Kidney capillary endothelial cell (primary cell): ENCODE results near the gene CRACR2B.

Source experiments
- DNase-seq: peaks from one replicate; pipeline ENCODE4 v3.0.0-alpha.2; 2018; ENCODE audit warnings: low spot score

Gene CRACR2B

DNA sequence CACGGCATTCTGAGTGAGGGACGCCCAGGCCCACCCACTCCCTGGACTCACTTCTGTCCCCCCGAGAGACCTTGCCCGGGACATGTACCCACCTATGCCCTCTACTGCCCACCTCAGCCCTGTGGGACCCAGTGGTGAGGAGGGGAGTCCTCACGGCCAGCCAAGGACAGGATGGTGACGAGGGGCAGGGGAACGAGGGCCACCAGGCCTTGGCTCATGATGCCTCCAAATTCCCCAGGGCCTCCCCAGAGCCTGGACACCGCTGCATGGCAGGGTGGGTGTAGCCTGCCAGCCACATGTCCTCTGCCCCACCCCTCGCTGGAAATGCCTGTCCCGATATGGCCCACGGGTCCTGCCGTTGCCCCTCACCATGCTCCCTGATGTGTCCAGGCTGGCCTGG is 41.1 kb downstream of the CRACR2B start:
- no peak for DNase-seq

DNA sequence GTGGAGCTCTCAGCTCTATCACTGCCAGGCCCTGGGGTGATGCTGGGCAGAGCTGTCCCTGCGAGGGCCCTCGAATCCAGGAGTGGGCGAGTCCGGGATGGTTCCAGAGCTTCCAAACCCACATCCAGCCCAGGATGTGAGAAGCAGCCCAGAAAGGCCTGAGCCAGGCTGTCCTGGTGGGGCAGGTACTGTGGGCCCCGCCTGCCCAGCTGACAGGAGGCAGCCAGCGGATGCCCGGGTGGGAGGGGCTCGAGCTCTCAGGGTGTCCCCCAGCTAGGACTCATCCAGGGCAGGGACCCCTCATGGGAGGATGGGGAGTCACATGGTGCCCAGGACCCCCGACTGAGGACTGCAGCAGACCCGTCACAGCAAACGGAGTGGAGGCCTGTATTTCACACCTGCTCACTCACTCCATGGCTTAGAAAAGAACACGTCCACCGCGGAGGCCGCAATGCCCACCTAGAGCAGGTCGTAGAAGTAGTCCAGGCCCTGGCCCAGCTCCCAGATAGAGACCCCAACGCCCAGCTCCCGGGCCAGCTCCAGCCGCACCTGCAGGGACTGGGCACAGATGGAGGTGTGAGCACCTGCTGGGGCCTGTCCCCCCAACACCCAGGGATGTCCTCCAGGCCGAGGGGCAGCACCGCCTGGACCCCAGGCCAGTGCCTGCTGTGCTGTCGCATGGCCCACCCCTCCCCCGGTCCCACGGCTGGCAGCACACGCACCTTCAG is 41.8 kb downstream of the CRACR2B start:
- no peak for DNase-seq

DNA sequence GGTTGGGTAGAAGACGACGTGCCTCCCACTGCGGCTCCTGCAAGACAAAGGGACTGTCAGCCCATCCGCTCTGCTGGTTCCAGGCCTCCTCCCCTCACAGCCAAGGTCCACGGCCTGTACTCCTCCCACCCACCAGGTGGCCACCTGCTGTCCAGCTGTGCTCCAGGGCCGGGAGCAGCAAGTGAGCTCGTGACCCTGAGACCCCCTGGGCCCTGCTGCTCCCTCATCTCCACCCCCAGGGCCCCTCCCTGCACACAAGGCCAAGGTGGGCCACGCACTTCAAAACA is 42.4 kb downstream of the CRACR2B start:
- DNase-seq: no peak

- no peak for DNase-seq
These were observed 42.7 kb downstream of the CRACR2B start for GRCh38 chr11:870418-870817.

- no peak for DNase-seq
These were observed 43.8 kb downstream of the CRACR2B start for GRCh38 chr11:871472-871871.

DNA sequence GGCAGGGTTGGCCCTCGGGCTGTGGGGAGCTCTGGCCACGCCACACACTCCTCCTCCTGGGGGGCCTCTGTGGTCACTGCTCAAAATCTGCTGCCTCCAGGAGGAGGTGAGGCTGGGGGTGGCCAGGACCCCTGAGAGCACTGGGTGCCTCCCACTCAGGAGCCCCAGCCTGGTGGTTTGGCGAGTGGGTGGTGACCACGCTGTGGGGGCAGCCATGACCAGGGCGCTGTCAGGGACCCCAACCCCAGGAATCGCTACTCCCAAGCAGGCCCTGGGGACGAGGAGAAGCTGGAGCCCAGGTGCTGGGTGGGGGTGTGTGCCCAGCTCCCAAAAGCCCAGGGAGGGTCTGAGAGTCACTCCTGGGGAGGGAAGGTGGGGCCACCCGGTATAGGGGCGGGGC is 45.1 kb downstream of the CRACR2B start:
- no peak for DNase-seq

DNA sequence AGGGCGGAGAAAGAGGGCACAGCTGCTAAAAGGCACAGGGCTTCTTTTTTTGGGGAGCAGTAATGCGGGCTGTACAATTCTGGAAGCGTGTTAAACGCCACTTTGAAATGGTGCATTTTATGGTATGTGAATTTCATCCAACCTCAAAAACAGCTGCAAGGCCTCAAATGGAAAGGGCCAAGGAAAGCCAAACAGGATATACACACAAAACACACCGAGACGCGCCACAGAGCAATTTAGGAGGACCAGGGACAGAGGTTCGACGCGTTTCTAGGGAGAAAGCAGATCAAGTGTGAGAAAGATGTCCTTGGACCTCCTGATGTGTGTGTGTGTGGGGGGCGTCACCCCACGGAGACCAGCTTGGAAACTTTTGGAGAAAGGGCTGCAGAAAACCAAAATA is 46.0 kb downstream of the CRACR2B start:
- no peak for DNase-seq

- DNase-seq: no peak
These were observed 47.5 kb downstream of the CRACR2B start for GRCh38 chr11:875203-875602.

DNA sequence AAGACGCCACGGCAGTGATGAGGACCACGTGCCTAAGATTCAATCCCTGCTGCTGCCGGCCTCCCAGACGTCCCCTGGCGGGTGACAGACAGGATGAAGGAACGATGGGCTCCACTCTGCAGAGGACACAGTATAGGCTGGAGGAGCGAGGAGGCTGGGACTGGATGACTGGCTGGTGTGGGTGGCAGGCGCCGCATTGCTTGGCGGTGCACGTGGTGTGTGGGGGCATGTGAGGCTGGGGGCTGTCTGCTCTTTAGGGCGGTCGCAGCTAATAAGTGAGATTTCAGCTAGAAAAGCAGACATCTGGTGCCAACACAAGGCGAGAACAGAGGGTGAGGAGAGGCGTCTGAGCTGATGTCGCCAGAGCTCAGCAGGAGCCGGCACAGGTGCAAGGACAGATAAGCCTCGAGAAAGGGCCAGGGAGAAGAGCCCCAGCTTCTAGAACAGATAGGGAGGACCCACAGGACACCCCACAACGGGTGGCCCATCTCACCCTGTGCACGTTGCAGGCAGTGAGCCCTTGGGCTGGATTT is 48.1 kb downstream of the CRACR2B start:
- no peak for DNase-seq

GRCh38 chr11:876545-876944 is 48.8 kb downstream of the CRACR2B start:
- DNase-seq: no peak

DNA sequence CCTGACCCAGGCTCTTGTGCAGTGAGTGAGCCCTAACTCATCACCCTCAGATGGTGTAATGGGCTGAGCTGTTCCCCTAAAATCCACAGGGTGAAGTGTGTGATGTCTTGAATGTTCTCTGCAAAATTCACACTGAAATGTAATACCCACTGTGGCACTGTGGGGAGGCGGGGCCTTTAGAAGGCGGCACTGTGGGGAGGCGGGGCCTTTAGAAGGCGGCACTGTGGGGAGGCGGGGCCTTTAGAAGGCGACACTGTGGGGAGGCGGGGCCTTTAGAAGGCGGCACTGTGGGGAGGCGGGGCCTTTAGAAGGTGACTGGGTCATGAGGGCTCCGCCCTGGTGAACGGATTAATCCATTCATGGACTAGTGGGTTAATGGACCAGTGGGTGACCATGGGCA is 49.8 kb downstream of the CRACR2B start:
- DNase-seq: no peak

DNA sequence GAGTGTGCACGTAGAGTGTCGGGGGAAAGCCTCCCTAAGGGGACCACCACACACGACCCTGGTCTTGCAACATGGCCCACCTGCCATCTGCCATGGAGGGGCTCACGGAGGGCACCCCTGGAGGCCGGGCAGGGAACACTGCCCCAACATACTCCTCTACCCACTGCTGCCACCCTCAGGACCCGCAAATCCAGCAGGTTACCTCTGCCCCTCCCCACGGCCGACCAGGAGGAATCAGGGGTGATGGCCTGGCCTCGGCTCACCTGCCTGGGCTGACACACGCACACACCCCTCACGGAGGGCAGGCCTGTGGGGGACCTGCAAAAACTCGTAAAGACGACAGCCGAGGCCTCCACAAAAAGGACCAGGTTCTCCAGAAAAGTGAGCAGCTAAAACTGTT is 52.7 kb downstream of the CRACR2B start:
- DNase-seq: no peak
